ENCODE data around the gene ARID1B. TPM values are rescaled to one million over a fixed set of nuclear protein-coding genes. Genes with fewer than 3 reads are reported as not detected.

ARID1B gene
- total and polyA plus RNA-seq, 9 of the 15 experiments (the other 6 are each of a cell fraction or from before 2014, with no cell fraction given): 12.5 to 50.5 (median 25.8) TPM

GRCh38 chr6:156988276-156989158 is 211.3 kb downstream of the ARID1B start (continued):
- TF ChIP-seq ZBTB12 (CRISPR knock-in tag; IDR thresholded peaks at IDR 0.05): no peak
- TF ChIP-seq PBX2 (CRISPR knock-in tag; IDR thresholded peaks at IDR 0.05; ENCODE audit: low read depth): no peak
- TF ChIP-seq PBX2 (tag; conservative IDR thresholded peaks at IDR 0.05; ENCODE audit: low read depth): no peak
- peak; percentile 32; the same call in 1 of the 2 replicates for TF ChIP-seq MAFK (IDR thresholded peaks at IDR 0.05; ENCODE audit: low read length)
- TF ChIP-seq LARP7 (IDR thresholded peaks at IDR 0.05): no peak
- TF ChIP-seq TAL1 (IDR thresholded peaks at IDR 0.05): peak; percentile 62; the same call in 1 of the 2 replicates
- TF ChIP-seq XRCC4 (IDR thresholded peaks at IDR 0.05; ENCODE audit: extremely low read depth, insufficient read depth, insufficient read length): no peak
- TF ChIP-seq ID3 (CRISPR knock-in tag; IDR thresholded peaks at IDR 0.05): no peak
- 0 out of 2 replicates have a peak, but pooled peaks have one; percentile 34 for TF ChIP-seq ID3 (tag; IDR thresholded peaks at IDR 0.05)
- TF ChIP-seq ZNF318 (IDR thresholded peaks at IDR 0.05; ENCODE audit: borderline replicate concordance in 1 of 2, low read depth in 1 of 2): no peak
- no peak for TF ChIP-seq ZBTB17 (CRISPR knock-in tag; IDR thresholded peaks at IDR 0.05)
- no peak for TF ChIP-seq SAFB (IDR thresholded peaks at IDR 0.05; ENCODE audit: borderline replicate concordance, low read depth, low read length)
- no peak for TF ChIP-seq FUS (optimal IDR thresholded peaks at IDR 0.05; ENCODE audit: low read depth, low read length)
- no peak for TF ChIP-seq RB1 (IDR thresholded peaks at IDR 0.05; ENCODE audit: low read depth)
- no peak for TF ChIP-seq ZNF174 (CRISPR knock-in tag; IDR thresholded peaks at IDR 0.05)
